ENCODE data around the gene IFT122.
"Not testable (repeated sequence)": the region's sequence is repeated elsewhere in the genome, so short reads cannot be mapped to it uniquely, and the experiment has no call there.

IFT122 gene

DNA sequence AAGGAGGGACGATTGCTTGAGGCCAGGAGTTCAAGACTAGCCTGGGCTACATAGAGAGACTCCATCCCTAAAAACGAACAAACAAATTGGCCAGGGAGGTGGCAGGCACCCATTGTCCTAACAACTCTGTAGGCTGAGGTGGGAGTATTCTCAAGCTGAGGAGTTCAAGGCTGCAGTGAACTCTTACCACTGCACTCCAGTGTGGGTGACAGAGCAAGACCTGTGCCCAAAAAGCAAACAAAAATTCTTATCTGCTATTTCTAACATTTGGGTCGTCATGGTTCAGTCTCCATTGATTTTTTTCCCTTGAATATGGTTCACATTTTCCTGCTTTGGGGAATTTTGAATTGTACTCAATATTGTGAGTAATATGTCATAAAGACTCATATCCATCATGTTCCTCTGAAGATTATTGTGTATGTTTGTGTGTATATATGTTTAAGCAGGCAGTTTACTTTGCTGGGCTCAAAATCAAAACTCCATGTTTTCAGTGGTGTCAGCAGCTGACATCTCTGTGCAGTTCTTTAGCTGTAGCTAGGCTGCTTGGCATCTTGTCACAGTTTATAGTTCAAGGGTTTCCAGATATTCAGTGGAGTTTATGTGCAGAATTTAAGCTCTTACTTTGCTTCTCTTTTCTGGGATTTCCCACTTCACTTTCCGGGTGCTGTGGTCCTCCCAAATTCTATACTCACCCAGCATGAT, 33.2 kb downstream of the IFT122 start:
- no peak for DNase-seq (ENCODE audit: low spot score)

DNA sequence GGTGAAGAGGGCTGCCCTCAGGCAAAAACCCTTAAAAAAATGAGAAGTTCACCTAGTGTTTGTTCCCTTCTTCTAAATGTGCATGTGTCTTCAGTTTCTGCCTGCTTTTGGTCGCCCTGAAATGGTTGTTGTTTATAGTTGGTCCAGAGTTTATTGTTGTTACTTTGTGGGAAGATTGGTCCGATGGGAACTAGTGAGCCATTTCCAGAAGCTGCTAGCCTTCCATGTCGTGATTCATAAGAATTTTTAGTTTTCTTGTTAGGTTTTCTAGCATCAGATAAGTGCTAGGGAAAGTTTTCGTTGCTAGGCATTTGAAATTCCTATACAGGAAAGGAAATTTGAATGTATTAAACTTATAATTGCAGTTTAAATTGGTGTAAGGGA, 33.7 kb downstream of the IFT122 start:
- no peak for DNase-seq (ENCODE audit: low spot score)

DNA sequence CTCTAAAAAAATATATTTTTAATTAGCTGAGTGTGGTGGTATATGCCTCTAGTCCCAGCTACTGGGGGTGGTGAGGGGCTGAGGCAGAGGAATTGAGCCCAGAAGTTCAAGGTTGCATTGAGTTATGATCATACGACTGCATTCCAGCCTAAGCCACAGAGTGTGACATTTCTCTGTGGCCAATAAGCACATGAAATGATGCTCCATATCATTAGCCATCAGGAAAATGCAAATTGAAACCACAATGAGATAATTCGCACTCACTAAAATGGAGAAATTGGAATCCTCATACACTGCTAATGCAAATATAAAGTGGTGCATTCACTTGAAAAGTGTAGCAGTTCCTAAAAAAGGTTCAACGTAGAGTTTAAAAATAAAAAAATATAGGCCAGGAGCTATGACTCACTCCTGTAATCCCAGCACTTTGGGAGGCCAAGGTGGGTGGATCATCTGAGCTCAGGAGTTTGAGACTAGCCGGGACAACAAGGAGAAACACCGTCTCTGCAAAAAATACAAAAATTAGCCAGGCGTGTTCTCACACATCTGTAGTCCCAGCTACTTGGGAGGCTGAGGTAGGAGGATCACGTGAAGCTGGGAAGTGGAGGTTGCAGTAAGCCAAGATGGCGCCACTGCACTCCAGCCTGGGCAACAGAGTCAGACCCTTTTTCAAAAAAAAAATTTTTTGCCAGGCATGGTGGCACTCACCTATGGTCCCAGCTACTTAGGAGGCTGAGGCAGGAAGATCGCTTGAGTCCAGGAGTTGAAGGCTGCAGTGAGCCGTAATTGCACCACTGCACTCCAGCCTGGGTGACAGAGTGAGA, 35.2 kb downstream of the IFT122 start:
- no peak for DNase-seq (ENCODE audit: low spot score)

DNA sequence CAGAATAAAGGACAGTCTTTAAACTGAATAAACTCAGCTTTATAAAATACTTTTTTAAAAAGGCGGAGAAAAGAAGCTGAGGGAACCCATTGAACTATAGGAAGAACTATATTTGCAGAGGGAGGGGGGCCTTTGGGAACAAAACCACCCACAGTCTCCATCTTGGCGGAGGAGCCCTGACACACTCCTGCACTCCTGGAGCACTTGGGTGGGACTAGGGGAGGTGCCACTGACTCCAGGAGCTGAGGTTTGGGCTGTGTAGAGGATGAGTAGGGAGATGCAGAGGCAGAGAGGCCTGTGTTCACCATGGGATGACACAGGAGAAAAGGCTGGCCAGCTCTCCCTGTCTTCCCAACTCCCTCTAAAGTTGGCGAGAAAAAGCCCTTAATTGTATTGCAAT, 35.8 kb downstream of the IFT122 start:
- no peak for DNase-seq (ENCODE audit: low spot score)

DNA sequence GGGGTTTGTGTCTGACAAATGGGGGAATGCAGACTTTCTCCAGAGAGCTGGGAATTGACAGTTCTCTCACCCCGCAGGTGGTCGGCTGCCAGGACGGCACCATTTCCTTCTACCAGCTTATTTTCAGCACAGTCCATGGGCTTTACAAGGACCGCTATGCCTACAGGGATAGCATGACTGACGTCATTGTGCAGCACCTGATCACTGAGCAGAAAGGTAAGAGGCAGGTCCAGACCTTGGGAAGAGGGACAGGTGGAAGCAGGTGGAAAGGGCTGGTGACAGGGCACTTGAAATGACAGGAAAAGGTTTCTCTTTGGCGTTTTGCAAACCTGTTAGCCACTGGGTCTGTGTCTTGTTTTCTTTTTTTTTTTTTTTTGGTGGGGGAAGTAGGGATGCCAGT, 36.6 kb downstream of the IFT122 start:
- DNase-seq (ENCODE audit: low spot score) = no peak

DNA sequence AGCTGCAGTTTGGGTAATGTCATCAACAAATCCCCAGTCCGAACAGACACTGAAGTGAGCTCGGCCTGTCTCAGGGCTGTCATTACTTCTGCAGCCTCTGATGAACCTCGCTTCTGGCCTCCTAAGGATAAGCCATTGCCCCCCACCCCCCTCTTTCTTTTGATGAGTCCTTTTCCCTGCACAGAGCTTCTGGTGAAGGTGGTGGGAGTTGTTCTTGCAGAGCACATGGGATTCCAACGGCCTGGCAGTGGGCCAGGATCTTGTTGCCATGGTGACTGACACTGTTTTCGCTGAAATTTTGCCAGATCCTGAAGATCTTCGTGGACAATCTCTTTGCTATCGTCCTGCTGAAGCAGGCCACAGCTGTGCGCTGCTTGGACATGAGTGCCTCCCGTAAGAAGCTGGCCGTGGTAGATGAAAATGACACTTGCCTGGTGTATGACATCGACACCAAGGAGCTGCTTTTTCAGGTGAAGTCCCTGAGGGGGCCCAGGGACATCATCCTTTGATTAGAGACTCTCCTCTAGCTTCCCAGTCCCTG, 41.3 kb downstream of the IFT122 start:
- not testable (repeated sequence) for DNase-seq (ENCODE audit: low spot score)

DNA sequence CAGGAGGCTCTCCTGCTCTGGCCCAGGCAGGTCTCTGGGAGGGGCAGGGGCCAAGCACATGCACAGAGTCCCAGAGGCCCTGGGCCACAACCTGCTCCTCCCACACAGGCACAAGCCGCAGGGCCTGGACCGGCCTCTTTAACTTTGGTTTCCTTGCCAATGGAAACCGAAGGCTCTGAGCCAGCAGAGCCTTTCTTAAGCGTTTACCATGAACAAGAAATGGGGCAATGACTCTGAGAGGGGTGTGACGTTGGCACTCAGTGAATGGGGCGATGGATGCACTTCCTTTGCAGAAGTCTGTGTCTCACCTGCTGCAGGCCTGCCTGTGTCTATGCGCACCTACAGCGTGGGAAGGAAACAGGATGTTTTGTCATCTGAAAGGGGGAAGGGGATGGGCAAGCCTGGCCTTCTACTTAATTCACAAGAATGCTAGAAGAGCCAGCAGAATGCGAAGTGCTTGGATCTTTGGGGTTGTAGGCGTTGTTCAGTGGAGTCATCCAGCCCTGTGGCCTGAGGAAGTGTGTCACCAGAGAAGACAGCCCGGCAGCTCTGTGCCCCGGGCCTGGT, 41.8 kb downstream of the IFT122 start:
- DNase-seq (ENCODE audit: low spot score) = no peak

DNA sequence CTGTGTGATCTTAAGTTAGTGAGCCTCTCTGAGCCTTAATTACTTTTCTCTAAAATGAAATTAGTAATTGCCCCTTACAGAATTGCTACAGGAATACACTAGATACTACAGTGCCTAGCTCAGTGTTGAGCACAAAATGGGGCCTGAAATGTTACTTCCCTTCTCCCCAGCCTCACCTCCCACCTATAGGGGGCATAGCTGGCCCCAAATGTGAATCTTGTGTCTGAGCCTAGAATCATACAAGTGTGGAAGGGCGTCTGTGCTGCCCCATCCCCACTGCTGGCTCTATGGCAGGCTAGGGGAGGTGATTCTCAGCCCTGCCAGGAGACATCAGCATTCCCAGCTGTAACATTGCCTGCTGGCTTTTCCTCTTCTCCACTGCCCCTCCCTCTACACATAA, 42.7 kb downstream of the IFT122 start:
- no peak for DNase-seq (ENCODE audit: low spot score)

DNA sequence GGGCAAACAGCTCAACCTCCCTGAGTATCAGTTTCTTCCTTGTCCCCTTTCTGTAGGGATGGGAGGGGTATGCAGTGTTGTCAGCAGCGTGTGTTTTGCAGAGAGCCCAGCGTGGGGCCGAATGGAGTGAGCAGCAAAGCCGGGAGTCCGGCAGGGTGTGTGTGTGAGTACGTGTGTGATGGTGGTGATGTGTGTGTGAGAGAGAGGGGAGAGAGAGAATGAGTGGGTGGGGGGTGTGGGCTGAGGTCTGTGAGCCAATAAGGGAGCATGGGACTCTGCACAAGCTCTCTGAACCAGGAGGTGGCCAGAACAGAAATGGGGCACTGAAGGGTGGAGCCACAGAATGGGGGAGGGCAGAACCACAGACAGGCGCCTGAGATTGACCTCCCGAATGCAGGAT, 43.8 kb downstream of the IFT122 start:
- DNase-seq (ENCODE audit: low spot score) = no peak

DNA sequence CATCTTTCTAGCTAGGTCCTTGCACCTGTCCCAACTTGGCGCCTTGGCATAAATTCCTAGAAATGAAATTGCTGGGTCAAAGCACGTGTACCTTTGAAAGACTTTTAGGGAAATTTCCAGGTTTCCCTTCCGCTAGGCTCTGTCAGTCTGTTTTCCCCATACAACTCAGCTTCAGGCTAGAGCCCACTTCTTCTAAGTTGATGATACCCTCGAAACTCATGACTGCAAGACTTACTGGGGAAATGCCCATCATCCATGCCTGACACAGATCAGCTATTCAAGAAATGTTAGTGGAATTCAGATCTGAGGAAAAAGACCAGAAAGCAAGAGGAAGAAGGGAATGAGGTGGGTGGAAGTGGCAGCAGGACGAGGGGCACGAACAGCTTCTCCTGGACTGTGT, 45.1 kb downstream of the IFT122 start:
- DNase-seq (ENCODE audit: low spot score) = not testable (repeated sequence)

DNA sequence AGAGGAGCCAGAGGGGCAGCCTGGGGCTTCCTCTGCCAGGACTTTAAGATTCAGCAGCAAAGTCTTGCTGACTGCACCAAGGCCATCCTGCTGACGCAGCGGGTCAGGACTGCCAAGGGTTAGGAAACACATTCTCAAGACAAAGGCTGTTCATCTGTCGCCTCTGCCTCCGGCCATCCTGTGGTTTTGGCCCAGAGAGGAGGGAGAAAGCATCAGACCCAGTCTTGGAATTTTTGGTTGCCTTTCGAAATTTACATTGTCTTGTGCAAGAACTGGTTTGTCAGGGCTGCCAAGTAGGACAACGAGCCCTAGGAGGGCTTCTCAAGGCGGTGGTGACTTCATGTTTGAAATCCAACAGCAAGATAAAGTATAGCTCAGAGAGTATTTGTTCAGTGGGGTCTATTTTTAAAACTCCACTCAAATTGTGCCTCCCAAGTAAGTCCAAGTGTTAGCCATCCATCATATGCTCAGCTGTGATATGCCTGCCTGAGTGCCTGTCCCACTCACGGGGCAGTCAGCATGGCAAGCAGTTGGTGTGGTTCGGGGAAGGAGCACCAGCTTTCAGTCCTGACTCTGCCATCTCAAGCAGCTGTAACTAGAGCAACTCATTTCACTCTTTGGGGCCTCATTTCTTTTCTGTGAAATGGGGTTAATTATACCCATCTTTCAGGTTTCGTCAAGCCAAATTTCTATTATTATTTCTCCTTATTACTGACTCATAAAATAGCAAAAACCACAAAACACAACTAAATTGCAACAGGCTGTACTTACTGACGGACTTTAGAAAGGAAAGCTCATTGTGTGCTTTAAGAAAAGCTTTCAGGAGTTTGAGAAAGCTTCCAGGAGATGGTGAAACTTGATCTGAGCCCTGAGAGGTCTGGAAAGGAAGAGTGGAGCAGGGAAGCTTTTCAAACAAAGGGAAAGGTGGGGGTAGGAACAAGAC, 46.0 kb downstream of the IFT122 start:
- DNase-seq (ENCODE audit: low spot score) = peak; percentile 89

DNA sequence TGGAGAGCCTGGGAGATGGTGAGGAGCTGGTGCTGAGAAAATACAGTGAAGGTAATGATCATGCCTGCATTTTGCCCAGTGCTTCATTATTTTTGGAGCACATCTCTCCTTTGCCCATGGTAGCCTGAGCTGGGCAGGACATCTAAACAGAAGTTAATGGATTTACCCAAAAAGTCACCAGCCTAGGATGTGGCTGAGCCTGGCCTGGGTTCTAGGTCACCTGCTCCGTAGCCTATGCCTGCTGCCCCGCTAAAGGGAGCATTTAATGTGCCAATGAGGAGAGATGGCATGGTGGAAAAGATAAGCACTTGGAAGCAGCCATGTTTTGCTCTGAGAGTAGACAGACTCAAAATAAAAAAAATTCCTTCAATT, 46.6 kb downstream of the IFT122 start:
- no peak for DNase-seq (ENCODE audit: low spot score)

DNA sequence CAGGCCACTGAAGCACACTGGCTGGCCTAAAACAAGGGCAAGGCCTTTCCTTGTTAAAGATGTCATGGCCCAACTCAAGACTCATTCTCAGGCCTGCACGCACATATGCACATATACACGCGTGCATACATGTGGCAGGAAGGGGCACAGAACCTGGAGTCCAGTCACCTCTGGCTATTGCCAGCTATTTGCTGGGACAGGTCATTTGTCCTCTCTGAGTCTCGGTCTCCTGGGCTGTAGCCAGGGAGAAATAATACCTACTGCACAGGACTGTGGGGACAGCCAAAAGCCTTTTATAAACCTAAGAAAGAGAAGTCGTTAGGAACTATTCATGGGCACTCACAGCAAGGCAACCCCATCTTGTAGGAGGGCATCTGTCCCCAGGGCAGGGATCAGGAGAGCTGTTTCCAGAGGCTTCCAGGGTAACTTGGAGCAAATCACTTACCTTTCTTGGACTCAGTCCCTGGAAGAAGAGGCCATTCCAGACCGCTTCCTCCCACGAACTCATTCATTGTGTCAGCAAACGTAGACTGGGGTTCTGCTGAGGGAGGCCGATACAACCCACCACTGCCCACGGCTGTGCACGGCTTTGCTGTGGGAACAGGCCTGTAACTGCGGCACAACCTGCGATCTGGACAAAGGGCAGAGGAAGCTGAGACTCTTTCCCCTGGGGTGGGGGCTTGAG, 47.3 kb downstream of the IFT122 start:
- DNase-seq (ENCODE audit: low spot score) = no peak

DNA sequence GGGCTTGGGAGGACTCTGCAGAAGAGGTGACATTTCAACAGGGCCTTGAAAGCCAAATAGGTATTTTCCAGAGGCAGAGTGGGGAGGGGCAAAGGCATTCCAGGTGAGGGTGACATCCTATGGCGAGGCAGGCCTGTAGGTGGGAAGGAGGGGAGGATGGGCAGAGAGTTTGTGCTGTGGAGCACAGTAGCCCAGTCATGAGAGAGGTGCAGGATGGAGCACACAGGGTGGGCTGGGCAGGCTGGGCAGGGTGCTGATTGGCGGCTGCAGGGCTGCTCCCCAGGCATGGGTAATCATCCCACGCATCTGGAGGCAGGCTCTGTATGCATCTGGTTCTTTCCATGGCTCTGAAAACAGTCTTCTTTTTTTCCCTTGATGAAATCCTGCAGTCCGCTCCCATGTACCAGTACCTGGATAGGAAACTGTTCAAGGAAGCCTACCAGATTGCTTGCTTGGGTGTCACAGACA, 47.9 kb downstream of the IFT122 start:
- not testable (repeated sequence) for DNase-seq (ENCODE audit: low spot score)

DNA sequence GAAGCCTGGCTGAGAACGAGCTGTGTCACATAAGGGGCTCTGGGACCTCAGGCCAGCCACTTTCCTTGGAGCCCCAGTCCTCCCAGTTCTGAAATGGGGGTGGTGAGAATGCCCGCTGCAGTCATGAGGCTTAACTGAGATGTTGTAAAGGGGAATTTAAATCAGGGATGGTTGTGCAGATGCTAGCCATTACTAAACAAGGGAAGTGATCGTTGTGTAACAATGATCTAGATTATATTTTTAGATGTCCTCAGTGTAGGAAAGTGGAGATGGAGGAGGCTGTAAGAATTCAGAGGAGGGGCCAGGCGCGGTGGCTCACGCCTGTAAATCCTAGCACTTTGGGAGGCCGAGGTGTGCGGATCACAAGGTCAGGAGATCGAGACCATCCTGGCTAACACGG, 49.2 kb downstream of the IFT122 start:
- DNase-seq (ENCODE audit: low spot score) = not testable (repeated sequence)

DNA sequence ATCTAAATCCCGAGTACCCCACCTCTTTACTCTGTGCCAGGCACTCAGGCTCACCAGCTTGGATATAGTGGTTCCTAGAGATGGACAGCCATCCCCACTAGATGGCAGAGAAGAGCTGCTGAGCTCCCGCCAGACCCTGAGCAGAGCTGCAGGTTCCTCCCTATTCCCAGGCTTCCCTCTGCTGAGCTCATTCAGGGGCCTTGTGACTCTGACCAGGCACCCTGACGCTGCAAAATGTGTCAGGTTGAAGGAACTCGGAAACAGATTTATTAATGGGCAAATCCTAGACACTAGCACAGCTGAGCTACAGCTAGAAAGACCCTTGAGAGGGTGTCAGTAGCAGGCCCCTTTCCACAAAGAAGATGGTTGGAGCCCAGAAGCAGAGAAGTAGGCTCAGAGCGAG, 50.2 kb downstream of the IFT122 start:
- DNase-seq (ENCODE audit: low spot score) = peak; percentile 88

DNA sequence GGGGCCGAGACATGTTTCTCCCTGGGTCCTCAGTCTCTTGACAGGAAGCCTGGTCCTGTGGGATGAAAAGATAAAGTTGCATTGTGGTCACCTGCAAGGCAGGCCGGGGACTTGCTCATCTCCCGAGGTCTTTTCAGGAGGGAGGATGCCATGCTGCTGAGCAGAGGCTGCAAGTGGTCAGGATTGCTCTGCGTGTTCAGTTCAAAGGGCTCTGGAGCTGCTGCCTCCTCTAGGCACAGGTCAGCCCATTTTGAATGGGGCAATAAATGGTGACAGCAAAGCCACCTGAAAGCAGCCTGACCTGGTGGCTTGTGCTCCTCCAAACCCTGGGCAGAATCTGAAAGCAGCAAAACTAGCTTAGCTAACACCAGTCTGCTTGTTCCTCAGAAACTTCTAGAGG, 51.1 kb downstream of the IFT122 start:
- DNase-seq (ENCODE audit: low spot score) = not testable (repeated sequence)

DNA sequence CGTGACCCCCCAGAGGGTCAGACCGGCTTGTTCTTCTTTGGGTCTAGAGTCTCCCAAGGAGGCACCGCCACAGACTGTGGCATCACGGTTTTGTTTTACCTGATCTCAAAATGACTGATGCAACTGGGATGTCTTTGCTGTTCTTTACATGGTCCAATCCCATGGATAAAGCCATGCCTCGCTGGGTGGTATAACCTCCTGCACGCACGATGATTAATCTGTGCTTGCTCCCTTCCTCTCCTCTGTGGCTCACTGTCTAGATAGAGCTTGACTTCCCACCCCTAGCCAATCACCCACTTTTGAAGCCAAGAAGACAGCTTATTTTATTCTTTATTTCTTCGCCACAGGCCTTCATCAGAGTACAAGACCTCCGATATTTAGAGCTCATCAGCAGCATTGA, 51.8 kb downstream of the IFT122 start:
- no peak for DNase-seq (ENCODE audit: low spot score)

DNA sequence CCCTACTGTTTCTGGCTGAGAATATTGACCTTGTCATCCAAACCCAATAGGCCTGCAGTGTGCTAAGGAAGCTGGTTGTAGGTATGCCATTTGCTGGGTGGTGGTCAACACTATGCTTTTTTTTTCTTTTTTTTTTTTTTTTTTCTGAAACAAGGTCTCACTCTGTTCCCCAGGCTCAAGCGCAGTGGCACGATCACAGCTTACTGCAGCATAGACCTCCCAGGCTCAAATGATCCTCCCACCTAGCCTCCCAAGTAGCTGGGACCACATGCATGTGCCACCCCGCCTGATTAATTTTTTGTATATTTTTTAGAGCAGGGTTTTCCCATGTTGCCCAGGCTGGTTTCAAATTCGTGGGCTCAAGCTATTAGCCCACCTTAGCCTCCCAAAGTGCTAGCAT, 52.7 kb downstream of the IFT122 start:
- no peak for DNase-seq (ENCODE audit: low spot score)

DNA sequence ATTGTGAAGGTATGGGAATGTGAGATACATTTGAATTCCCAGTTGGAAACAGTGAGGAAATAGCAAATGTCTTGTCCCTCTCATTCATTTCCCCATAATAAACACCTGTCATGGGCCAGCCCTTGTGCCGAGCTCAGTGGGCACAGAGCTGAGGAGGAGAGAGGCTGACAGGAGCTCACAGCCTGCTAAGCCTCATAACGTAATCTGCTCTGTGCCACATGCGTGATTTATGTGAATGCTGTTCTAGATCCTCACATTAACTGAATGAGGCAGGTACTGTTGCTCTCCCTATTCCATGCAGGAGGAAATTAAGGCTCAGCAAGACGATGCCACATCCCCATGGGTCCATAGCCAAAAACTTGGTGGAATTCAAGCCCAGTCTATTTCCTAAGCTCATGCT, 53.2 kb downstream of the IFT122 start:
- no peak for DNase-seq (ENCODE audit: low spot score)

DNA sequence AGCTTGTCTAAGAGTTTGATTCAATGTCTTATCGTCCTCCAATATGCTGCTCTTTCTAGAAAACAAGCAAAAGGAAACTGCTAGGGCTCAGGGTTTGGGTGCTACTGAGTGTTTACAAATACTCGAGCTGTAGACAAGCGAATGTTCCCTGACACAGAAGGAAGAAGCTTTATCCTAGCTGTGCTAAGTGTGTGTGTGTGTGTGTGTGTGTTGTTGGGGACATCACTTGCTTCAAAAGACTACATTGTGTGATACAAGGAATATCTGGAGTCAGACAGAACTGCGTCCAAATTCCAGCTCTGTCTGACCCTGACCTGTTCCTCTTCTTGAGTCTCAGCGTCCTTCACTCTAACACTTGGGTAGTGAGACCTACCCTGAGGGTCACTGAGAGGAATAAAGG, 54.5 kb downstream of the IFT122 start:
- not testable (repeated sequence) for DNase-seq (ENCODE audit: low spot score)
